Natural killer cell (primary cell): ENCODE results near the gene ACR. TPM values are rescaled to one million over a fixed set of nuclear protein-coding genes. Genes with fewer than 3 reads are reported as not detected.

Experiments used
- ATAC-seq, 3 donors: fragments of 150-1000 bp in 2 of 3; fragments of 200-7000 bp in 1 of 3; cut with Tn5 transposase; 1 replicate in 1 of 3; 2 replicates in 2 of 3; pipeline ENCODE4 v1.10.0; 2021; ENCODE audit warnings: mild to moderate bottlenecking in 2 of 3, moderate library complexity in 2 of 3
- DNase-seq, 2 donors: peaks; one replicate each; pipeline versions ENCODE4 v3.0.0 to v3.0.0-alpha.2; 2013 to 2021; ENCODE audit warnings: mixed read lengths in 1 of 2
- H3K27ac ChIP-seq: one replicate; pipeline ENCODE4 v1.5.1; 2013; ENCODE audit warnings: mild to moderate bottlenecking, low read length
- H3K27me3 ChIP-seq: one replicate; pipeline ENCODE4 v1.6.1; 2013; ENCODE audit warnings: low read length; ENCODE audit not compliant: control insufficient read depth, insufficient read depth
- H3K36me3 ChIP-seq: one replicate; pipeline ENCODE4 v1.6.1; 2013; ENCODE audit warnings: low read length; ENCODE audit not compliant: control insufficient read depth, insufficient read depth
- H3K4me1 ChIP-seq: one replicate; pipeline ENCODE4 v1.6.1; 2013; ENCODE audit warnings: low read length; ENCODE audit not compliant: control insufficient read depth, insufficient read depth
- H3K4me3 ChIP-seq: one replicate; pipeline ENCODE4 v1.5.1; 2013; ENCODE audit warnings: low read length
- H3K9me3 ChIP-seq: one replicate; pipeline ENCODE4 v1.6.1; 2013; ENCODE audit warnings: low read length; ENCODE audit not compliant: control insufficient read depth, insufficient read depth
- H3K27ac Mint-ChIP-seq, 2 donors: one replicate each; pipeline ENCODE4 v1.8.0; 2022; ENCODE audit warnings: mild to moderate bottlenecking in 2 of 2, mixed read lengths in 2 of 2, moderate library complexity in 1 of 2
- H3K27me3 Mint-ChIP-seq, 2 donors: one replicate each; pipeline ENCODE4 v1.8.0; 2022; ENCODE audit warnings: low read depth in 2 of 2, mixed read lengths in 2 of 2
- H3K36me3 Mint-ChIP-seq: one replicate; pipeline ENCODE4 v1.8.0; 2022; ENCODE audit warnings: mixed read lengths
- H3K4me1 Mint-ChIP-seq, 2 donors: one replicate each; pipeline ENCODE4 v1.8.0; 2022; ENCODE audit warnings: mixed read lengths in 2 of 2
- H3K4me3 Mint-ChIP-seq: one replicate; pipeline ENCODE4 v1.8.0; 2022; ENCODE audit warnings: mild to moderate bottlenecking, moderate library complexity, mixed read lengths
- H3K9me3 Mint-ChIP-seq, 2 donors: one replicate each; pipeline ENCODE4 v1.8.0; 2022; ENCODE audit warnings: mixed read lengths in 2 of 2
- CTCF ChIP-seq: fragments of 200-600 bp; IDR thresholded peaks from one replicate; pipeline ENCODE4 v1.8.0; 2022; ENCODE audit warnings: antibody characterized with exemption
- WGBS: methylation state at CpG from one replicate; pipeline ENCODE4 v1.1.7; 2013; ENCODE audit warnings: missing lambda C conversion rate; ENCODE audit not compliant: insufficient coverage; 5-methylcytosine and 5-hydroxymethylcytosine counted together
- intact Hi-C: fragments of 100-400 bp; cut with micrococcal nuclease; formaldehyde crosslinking; loops from one replicate; pipeline ENCODE4 v1.14.2; 2022
- total RNA-seq, 4 donors: library from RNA; stranded (reverse); fragments of 120-200 nt in 1 of 4; gene quantifications; one replicate each; pipeline versions ENCODE4 v1.2.3 to v1.2.4, GENCODE V29; 2013 to 2022

Gene ACR
- total RNA-seq, 3 donors from 2014 or later (not counting 1 experiment from before 2014, with no cell fraction given): not detected

DNA sequence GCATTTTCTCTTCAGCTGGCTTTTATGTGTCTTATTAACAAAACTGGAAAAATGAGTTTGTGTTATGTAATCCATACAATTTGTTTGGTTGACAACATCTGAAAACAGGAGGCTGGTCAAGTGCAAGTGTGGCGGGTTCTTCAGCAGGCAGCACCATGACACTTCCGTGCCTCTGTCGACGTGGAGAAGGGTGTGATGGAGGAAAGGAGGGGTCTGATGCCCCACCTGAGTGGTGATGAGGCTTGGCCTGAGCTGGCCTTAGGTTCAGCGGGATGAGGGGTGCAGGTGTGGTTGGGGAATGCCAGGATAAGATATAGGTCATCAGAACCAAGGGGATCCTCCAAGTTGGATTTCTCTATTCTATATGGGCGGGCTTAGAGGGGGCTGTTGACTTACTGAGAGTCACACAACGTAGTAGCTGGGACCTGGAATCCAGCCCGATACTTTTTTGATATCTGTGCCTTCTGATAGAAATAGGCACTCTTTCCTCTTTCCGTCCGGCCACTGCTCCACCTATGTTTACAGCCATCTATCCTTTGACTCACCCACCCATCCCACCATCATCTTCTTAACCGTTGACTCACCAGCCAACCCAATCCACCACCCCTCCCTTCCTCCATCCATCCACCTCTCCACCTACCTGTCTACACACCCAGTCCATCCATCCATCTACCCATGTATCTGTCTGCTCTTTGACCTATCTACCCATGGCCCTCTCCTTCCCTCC lies 36.4 kb upstream of the ACR start:
- Mint-ChIP-seq H3K4me1 (peaks cover 0 to 12% of the 10 kb centered on the region in 2 donors), H3K27me3 (no peaks in the 10 kb centered on the region), H3K27ac (no peak overlapping the region), H3K9me3 (no peaks in the 10 kb centered on the region), H3K4me3 (no peak overlapping the region), H3K36me3 (no peaks in the 10 kb centered on the region)
- no peaks in the 10 kb centered on the region for H3K4me1 ChIP-seq
- ATAC-seq (no peak), DNase-seq (no peak)
- H3K9me3 ChIP-seq: no peaks in the 10 kb centered on the region
- H3K27me3 ChIP-seq: no peaks in the 10 kb centered on the region
- intact Hi-C loops: no loop called here
- H3K4me3 ChIP-seq: no peak overlapping the region
- TF ChIP-seq CTCF: no peak
- H3K27ac ChIP-seq: no peak overlapping the region
- 90% methylated on average over 11 of the region's 11 CpGs for WGBS
- H3K36me3 ChIP-seq: no peaks in the 10 kb centered on the region

GRCh38 chr22:50702261-50702671 lies 35.7 kb upstream of the ACR start:
- Histone ChIP-seq H3K27ac (no peak overlapping the region), H3K4me3 (no peak overlapping the region), H3K27me3 (no peaks in the 10 kb centered on the region), H3K9me3 (no peaks in the 10 kb centered on the region), H3K4me1 (no peaks in the 10 kb centered on the region), H3K36me3 (no peaks in the 10 kb centered on the region)
- no peak for TF ChIP-seq CTCF
- H3K4me3 Mint-ChIP-seq: no peak overlapping the region
- H3K27ac Mint-ChIP-seq: no peak overlapping the region
- H3K27me3 Mint-ChIP-seq: no peaks in the 10 kb centered on the region
- 48% methylated on average over 7 of the region's 7 CpGs for WGBS
- H3K9me3 Mint-ChIP-seq: no peaks in the 10 kb centered on the region
- H3K4me1 Mint-ChIP-seq: peaks cover 0 to 12% of the 10 kb centered on the region in 2 donors
- peak in 1 of 2 donors; percentile 13 for DNase-seq
- intact Hi-C loops: no loop called here
- ATAC-seq: no peak
- H3K36me3 Mint-ChIP-seq: no peaks in the 10 kb centered on the region

GRCh38 chr22:50702821-50703725 lies 34.9 kb upstream of the ACR start:
- Mint-ChIP-seq H3K27ac (no peak overlapping the region), H3K9me3 (no peaks in the 10 kb centered on the region), H3K4me3 (no peak overlapping the region), H3K36me3 (no peaks in the 10 kb centered on the region), H3K27me3 (no peaks in the 10 kb centered on the region), H3K4me1 (peaks cover 0 to 12% of the 10 kb centered on the region in 2 donors)
- H3K36me3 ChIP-seq: no peaks in the 10 kb centered on the region
- no peaks in the 10 kb centered on the region for H3K9me3 ChIP-seq
- no peak overlapping the region for H3K4me3 ChIP-seq
- no peak overlapping the region for H3K27ac ChIP-seq
- no peaks in the 10 kb centered on the region for H3K27me3 ChIP-seq
- DNase-seq (no peak), ATAC-seq (no peak)
- WGBS: 91% methylated on average over 19 of the region's 20 CpGs
- no peak for TF ChIP-seq CTCF
- intact Hi-C loops: no loop called here
- H3K4me1 ChIP-seq: no peaks in the 10 kb centered on the region
